Mesenchymal stem cell (in vitro differentiated cells and primary cell): Measurements from ENCODE around the gene WDR59.
A peak's percentile ranks its signal among the peaks of the same experiment; 100 is the strongest.

Experiments
- DNase-seq: peaks from one replicate; pipeline ENCODE4 v3.0.0-alpha.2; 2013
- H2AFZ ChIP-seq: one replicate; pipeline ENCODE4 v1.6.1; 2013; ENCODE audit warnings: low read depth, mild to moderate bottlenecking, control low read depth, inconsistent platforms, low read length, moderate library complexity
- H2AK5ac ChIP-seq: 2 replicates; pipeline ENCODE4 v1.6.1; 2013; ENCODE audit warnings: low read length, moderate library complexity, mild to moderate bottlenecking, inconsistent platforms; ENCODE audit not compliant: severe bottlenecking
- H2BK120ac ChIP-seq: one replicate; pipeline ENCODE4 v1.6.1; 2013; ENCODE audit warnings: low read depth, mild to moderate bottlenecking, inconsistent platforms, low read length, moderate library complexity
- H2BK12ac ChIP-seq, 2 experiments: one replicate each; pipeline ENCODE4 v1.6.1; 2013; ENCODE audit warnings: inconsistent platforms in 2 of 2, low read length in 2 of 2, mild to moderate bottlenecking in 2 of 2, moderate library complexity in 2 of 2, control low read depth in 1 of 2
- H2BK15ac ChIP-seq: one replicate; pipeline ENCODE4 v1.6.1; 2013; ENCODE audit warnings: mild to moderate bottlenecking, low read depth, inconsistent platforms; ENCODE audit not compliant: poor library complexity, severe bottlenecking
- H2BK5ac ChIP-seq: 2 replicates; pipeline ENCODE4 v1.6.1; 2013; ENCODE audit warnings: low read depth, mild to moderate bottlenecking, low read length, control low read depth, inconsistent platforms; ENCODE audit not compliant: poor library complexity, severe bottlenecking
- H3K14ac ChIP-seq, 2 experiments: one replicate each; pipeline ENCODE4 v1.6.1; 2013; ENCODE audit warnings: inconsistent platforms in 2 of 2, low read length in 2 of 2, control low read depth in 1 of 2, mild to moderate bottlenecking in 1 of 2, moderate library complexity in 1 of 2
- H3K18ac ChIP-seq, 2 experiments: one replicate each; pipeline ENCODE4 v1.6.1; 2013; ENCODE audit warnings: inconsistent platforms in 2 of 2, low read length in 2 of 2, control low read depth in 1 of 2, low read depth in 1 of 2, mild to moderate bottlenecking in 1 of 2
- H3K23ac ChIP-seq, 2 experiments: one replicate each; pipeline ENCODE4 v1.6.1; 2013; ENCODE audit warnings: inconsistent platforms in 2 of 2, low read length in 2 of 2, mild to moderate bottlenecking in 2 of 2, moderate library complexity in 2 of 2, control low read depth in 1 of 2
- H3K27ac ChIP-seq: 2 replicates; pipeline ENCODE4 v1.5.1; 2013; ENCODE audit warnings: mild to moderate bottlenecking, moderate library complexity, low read length, control low read depth, inconsistent platforms; ENCODE audit not compliant: poor library complexity, severe bottlenecking
- H3K27me3 ChIP-seq, 2 experiments: 2 replicates each; pipeline versions ENCODE4 v1.6.1 to v1.7.0; 2013; ENCODE audit warnings: low read length in 2 of 2, mild to moderate bottlenecking in 2 of 2, moderate library complexity in 2 of 2, control low read depth in 1 of 2, inconsistent platforms in 1 of 2; ENCODE audit not compliant: control insufficient read depth in 1 of 2, insufficient read depth in 1 of 2
- H3K36me3 ChIP-seq, 2 experiments: 2 replicates each; pipeline versions ENCODE4 v1.6.1 to v1.7.0; 2013; ENCODE audit warnings: low read length in 2 of 2, control low read depth in 1 of 2, inconsistent platforms in 1 of 2, low read depth in 1 of 2, mild to moderate bottlenecking in 1 of 2; ENCODE audit not compliant: insufficient read depth in 2 of 2, control insufficient read depth in 1 of 2
- H3K4ac ChIP-seq, 2 experiments: one replicate each; pipeline ENCODE4 v1.6.1; 2013; ENCODE audit warnings: inconsistent platforms in 2 of 2, low read length in 2 of 2, mild to moderate bottlenecking in 2 of 2, moderate library complexity in 2 of 2, control low read depth in 1 of 2, low read depth in 1 of 2
- H3K4me1 ChIP-seq: 2 replicates; pipeline ENCODE4 v1.6.1; 2013; ENCODE audit warnings: low read depth, low read length, control low read depth; ENCODE audit not compliant: control insufficient read depth, insufficient read depth
- H3K4me2 ChIP-seq: 2 replicates; pipeline ENCODE4 v1.6.1; 2013; ENCODE audit warnings: low read length, mild to moderate bottlenecking, inconsistent platforms; ENCODE audit not compliant: poor library complexity, severe bottlenecking
- H3K4me3 ChIP-seq, 2 experiments: 2 replicates each; pipeline versions ENCODE4 v1.5.1 to v1.7.0; 2013; ENCODE audit warnings: low read length in 2 of 2, mild to moderate bottlenecking in 2 of 2, control low read depth in 1 of 2, low read depth in 1 of 2; ENCODE audit not compliant: insufficient read depth in 1 of 2
- H3K79me1 ChIP-seq: replicated peaks from 2 replicates; pipeline ENCODE4 v1.6.1; 2013; ENCODE audit warnings: mild to moderate bottlenecking, control low read depth, low read length, inconsistent platforms; ENCODE audit not compliant: poor library complexity, severe bottlenecking
- H3K9ac ChIP-seq: 2 replicates; pipeline ENCODE4 v1.7.0; 2013; ENCODE audit warnings: mild to moderate bottlenecking, low read length, moderate library complexity
- H3K9me3 ChIP-seq: 2 replicates; pipeline ENCODE4 v1.7.0; 2013; ENCODE audit warnings: mild to moderate bottlenecking, low read length; ENCODE audit not compliant: control insufficient read depth
- H4K8ac ChIP-seq: one replicate; pipeline ENCODE4 v1.6.1; 2013; ENCODE audit warnings: inconsistent platforms, mild to moderate bottlenecking, low read length, moderate library complexity
- H4K91ac ChIP-seq: one replicate; pipeline ENCODE4 v1.6.1; 2013; ENCODE audit warnings: mild to moderate bottlenecking, low read length, inconsistent platforms
- WGBS: methylation state at CpG from one replicate; pipeline ENCODE4 v1.1.7; 2013; ENCODE audit warnings: mixed read lengths; 5-methylcytosine and 5-hydroxymethylcytosine counted together

Gene WDR59

GRCh38 chr16:74874123-74874522, 110.8 kb downstream of the WDR59 start:
- no peak overlapping the region for H3K4ac ChIP-seq
- peaks cover 28 to 37% of the 10 kb centered on the region in 2 experiments for H3K36me3 ChIP-seq
- no peak for DNase-seq
- no peaks in the 10 kb centered on the region for H3K9me3 ChIP-seq
- H2AK5ac ChIP-seq = no peak overlapping the region
- no peak overlapping the region for H2BK5ac ChIP-seq
- H3K4me3 ChIP-seq = peak overlapping the region in 1 of 2 experiments; percentile 38
- no peak overlapping the region for H4K8ac ChIP-seq
- no peak overlapping the region for H3K4me2 ChIP-seq
- no peak overlapping the region for H3K14ac ChIP-seq
- H3K79me1 ChIP-seq = peaks cover 5% of the 10 kb centered on the region
- peaks cover 3% of the 10 kb centered on the region for H3K4me1 ChIP-seq
- no peak overlapping the region for H4K91ac ChIP-seq
- H3K18ac ChIP-seq = no peak overlapping the region
- no peak overlapping the region for H2BK120ac ChIP-seq
- H3K27ac ChIP-seq = no peak overlapping the region
- H2BK15ac ChIP-seq = no peak overlapping the region
- no peak overlapping the region for H3K23ac ChIP-seq
- no peak overlapping the region for H2BK12ac ChIP-seq
- H2AFZ ChIP-seq = no peak overlapping the region
- 97% methylated on average over 14 of the region's 14 CpGs for WGBS
- no peaks in the 10 kb centered on the region for H3K27me3 ChIP-seq
- H3K9ac ChIP-seq = no peak overlapping the region

- H3K36me3 ChIP-seq = peaks cover 24 to 31% of the 10 kb centered on the region in 2 experiments
- H3K4ac ChIP-seq = no peak overlapping the region
- peaks cover 3% of the 10 kb centered on the region for H3K79me1 ChIP-seq
- no peak overlapping the region for H2BK15ac ChIP-seq
- H3K27ac ChIP-seq = no peak overlapping the region
- H4K8ac ChIP-seq = no peak overlapping the region
- H2AK5ac ChIP-seq = no peak overlapping the region
- no peak overlapping the region for H2BK12ac ChIP-seq
- H3K4me2 ChIP-seq = no peak overlapping the region
- H3K4me3 ChIP-seq = no peak overlapping the region
- H3K14ac ChIP-seq = no peak overlapping the region
- no peak overlapping the region for H3K9ac ChIP-seq
- H3K27me3 ChIP-seq = no peaks in the 10 kb centered on the region
- H4K91ac ChIP-seq = no peak overlapping the region
- H2BK5ac ChIP-seq = no peak overlapping the region
- H3K18ac ChIP-seq = no peak overlapping the region
- H3K23ac ChIP-seq = no peak overlapping the region
- no peak overlapping the region for H2BK120ac ChIP-seq
- no peak overlapping the region for H2AFZ ChIP-seq
- 83% methylated on average over 2 of the region's 2 CpGs for WGBS
- no peak for DNase-seq
- no peaks in the 10 kb centered on the region for H3K9me3 ChIP-seq
- H3K4me1 ChIP-seq = peaks cover 3% of the 10 kb centered on the region
Measured at GRCh38 chr16:74872302-74872701, 112.6 kb downstream of the WDR59 start.

GRCh38 chr16:74871608-74872007, 113.3 kb downstream of the WDR59 start:
- Histone ChIP-seq H3K9me3 (no peaks in the 10 kb centered on the region), H3K36me3 (peaks cover 19 to 29% of the 10 kb centered on the region in 2 experiments), H2BK12ac (no peak overlapping the region), H3K4me3 (no peak overlapping the region), H4K8ac (no peak overlapping the region), H3K4ac (no peak overlapping the region), H3K27ac (no peak overlapping the region), H3K4me1 (peaks cover 3% of the 10 kb centered on the region), H3K27me3 (no peaks in the 10 kb centered on the region), H2BK15ac (no peak overlapping the region), H2BK5ac (no peak overlapping the region), H3K14ac (no peak overlapping the region), H2BK120ac (no peak overlapping the region), H3K4me2 (no peak overlapping the region), H2AFZ (no peak overlapping the region), H3K23ac (no peak overlapping the region), H2AK5ac (no peak overlapping the region), H4K91ac (no peak overlapping the region), H3K9ac (no peak overlapping the region), H3K18ac (no peak overlapping the region), H3K79me1 (peaks cover 3% of the 10 kb centered on the region)
- 78% methylated on average over 5 of the region's 5 CpGs for WGBS
- no peak for DNase-seq

GRCh38 chr16:74868501-74868900, 116.4 kb downstream of the WDR59 start:
- H2BK15ac ChIP-seq = no peak overlapping the region
- no peak overlapping the region for H3K4ac ChIP-seq
- H3K36me3 ChIP-seq = peaks cover 5 to 8% of the 10 kb centered on the region in 2 experiments
- H3K9ac ChIP-seq = no peak overlapping the region
- DNase-seq = peak; percentile 2
- no peak overlapping the region for H4K8ac ChIP-seq
- no peaks in the 10 kb centered on the region for H3K27me3 ChIP-seq
- no peak overlapping the region for H4K91ac ChIP-seq
- H3K23ac ChIP-seq = no peak overlapping the region
- H3K9me3 ChIP-seq = no peaks in the 10 kb centered on the region
- H3K18ac ChIP-seq = no peak overlapping the region
- H2BK120ac ChIP-seq = no peak overlapping the region
- H3K27ac ChIP-seq = no peak overlapping the region
- H2BK12ac ChIP-seq = no peak overlapping the region
- H2AK5ac ChIP-seq = no peak overlapping the region
- no peak overlapping the region for H2AFZ ChIP-seq
- H3K4me3 ChIP-seq = no peak overlapping the region
- no peak overlapping the region for H2BK5ac ChIP-seq
- no peaks in the 10 kb centered on the region for H3K79me1 ChIP-seq
- H3K4me2 ChIP-seq = no peak overlapping the region
- no peak overlapping the region for H3K14ac ChIP-seq
- H3K4me1 ChIP-seq = no peaks in the 10 kb centered on the region
- WGBS = 23% methylated on average over 6 of the region's 6 CpGs
